Measurements from ENCODE around the gene KIF3C. TPM values are rescaled to one million over a fixed set of nuclear protein-coding genes. Genes with fewer than 3 reads are reported as not detected.

The KIF3C gene
- total and polyA plus RNA-seq, 2 donors (not counting 1 experiment from before 2014, with no cell fraction given): 9.7 to 13.0 TPM

DNA sequence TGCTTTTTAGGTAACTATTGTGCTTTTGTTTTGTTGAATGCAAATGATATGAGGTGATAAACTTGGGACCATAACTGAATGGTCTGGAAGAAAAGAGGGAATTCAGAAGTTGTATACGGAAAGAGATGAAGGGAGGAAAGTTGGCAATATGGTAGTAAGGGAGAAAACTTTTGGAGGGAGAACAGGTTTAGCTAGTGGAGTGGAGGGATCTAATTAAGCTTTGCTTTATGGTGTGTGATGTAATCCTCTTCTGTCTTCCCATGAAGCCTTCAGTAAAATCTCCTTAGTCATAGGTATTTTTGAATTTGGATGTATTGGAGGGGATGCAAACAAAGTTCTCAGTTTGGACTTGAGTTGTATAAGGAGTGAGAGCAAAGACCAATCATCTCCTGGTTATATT, 31.4 kb upstream of the KIF3C start:
- Histone ChIP-seq H3K9ac (ENCODE audit: insufficient read depth, low read length) (no peak overlapping the region), H3K27me3 (ENCODE audit: control insufficient read depth, insufficient read depth, low read length) (no peaks in the 10 kb centered on the region), H4K20me1 (ENCODE audit: control insufficient read depth, extremely low read depth, insufficient read depth, low read length) (no peaks in the 10 kb centered on the region), H3K4me1 (ENCODE audit: control insufficient read depth, extremely low read depth, insufficient read depth, low read length) (peaks cover 26% of the 10 kb centered on the region), H3K4me2 (ENCODE audit: extremely low read depth, insufficient read depth, low read length) (no peak overlapping the region), H3K79me2 (ENCODE audit: control insufficient read depth, insufficient read depth, low read length) (no peaks in the 10 kb centered on the region), H3K4me3 (replicated peaks in 1 of 4; ENCODE audit: control extremely low read depth in 1 of 4, insufficient read depth in 1 of 4, low read depth in 3 of 4, low read length in 4 of 4) (no peak overlapping the region), H3K27ac (ENCODE audit: insufficient read depth, low read length) (no peak overlapping the region), H2AFZ (ENCODE audit: low read length) (no peak overlapping the region), H3K36me3 (ENCODE audit: control insufficient read depth, insufficient read depth, low read length) (no peaks in the 10 kb centered on the region), H3K9me3 (ENCODE audit: control insufficient read depth, insufficient read depth, low read depth, low read length) (no peaks in the 10 kb centered on the region)
- TF ChIP-seq EZH2 (IDR thresholded peaks at IDR 0.05; ENCODE audit: low read length, missing control alignments): no peak
- TF ChIP-seq, protein P1, sequence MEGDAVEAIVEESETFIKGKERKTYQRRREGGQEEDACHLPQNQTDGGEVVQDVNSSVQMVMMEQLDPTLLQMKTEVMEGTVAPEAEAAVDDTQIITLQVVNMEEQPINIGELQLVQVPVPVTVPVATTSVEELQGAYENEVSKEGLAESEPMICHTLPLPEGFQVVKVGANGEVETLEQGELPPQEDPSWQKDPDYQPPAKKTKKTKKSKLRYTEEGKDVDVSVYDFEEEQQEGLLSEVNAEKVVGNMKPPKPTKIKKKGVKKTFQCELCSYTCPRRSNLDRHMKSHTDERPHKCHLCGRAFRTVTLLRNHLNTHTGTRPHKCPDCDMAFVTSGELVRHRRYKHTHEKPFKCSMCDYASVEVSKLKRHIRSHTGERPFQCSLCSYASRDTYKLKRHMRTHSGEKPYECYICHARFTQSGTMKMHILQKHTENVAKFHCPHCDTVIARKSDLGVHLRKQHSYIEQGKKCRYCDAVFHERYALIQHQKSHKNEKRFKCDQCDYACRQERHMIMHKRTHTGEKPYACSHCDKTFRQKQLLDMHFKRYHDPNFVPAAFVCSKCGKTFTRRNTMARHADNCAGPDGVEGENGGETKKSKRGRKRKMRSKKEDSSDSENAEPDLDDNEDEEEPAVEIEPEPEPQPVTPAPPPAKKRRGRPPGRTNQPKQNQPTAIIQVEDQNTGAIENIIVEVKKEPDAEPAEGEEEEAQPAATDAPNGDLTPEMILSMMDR (conservative IDR thresholded peaks at IDR 0.05 in 1 of 2, IDR thresholded peaks at IDR 0.05 in 1 of 2; ENCODE audit: low read depth in 1 of 2, low read length in 2 of 2): no peak
- no peak for DNase-seq (ENCODE audit: low read depth in 2 of 2)

DNA sequence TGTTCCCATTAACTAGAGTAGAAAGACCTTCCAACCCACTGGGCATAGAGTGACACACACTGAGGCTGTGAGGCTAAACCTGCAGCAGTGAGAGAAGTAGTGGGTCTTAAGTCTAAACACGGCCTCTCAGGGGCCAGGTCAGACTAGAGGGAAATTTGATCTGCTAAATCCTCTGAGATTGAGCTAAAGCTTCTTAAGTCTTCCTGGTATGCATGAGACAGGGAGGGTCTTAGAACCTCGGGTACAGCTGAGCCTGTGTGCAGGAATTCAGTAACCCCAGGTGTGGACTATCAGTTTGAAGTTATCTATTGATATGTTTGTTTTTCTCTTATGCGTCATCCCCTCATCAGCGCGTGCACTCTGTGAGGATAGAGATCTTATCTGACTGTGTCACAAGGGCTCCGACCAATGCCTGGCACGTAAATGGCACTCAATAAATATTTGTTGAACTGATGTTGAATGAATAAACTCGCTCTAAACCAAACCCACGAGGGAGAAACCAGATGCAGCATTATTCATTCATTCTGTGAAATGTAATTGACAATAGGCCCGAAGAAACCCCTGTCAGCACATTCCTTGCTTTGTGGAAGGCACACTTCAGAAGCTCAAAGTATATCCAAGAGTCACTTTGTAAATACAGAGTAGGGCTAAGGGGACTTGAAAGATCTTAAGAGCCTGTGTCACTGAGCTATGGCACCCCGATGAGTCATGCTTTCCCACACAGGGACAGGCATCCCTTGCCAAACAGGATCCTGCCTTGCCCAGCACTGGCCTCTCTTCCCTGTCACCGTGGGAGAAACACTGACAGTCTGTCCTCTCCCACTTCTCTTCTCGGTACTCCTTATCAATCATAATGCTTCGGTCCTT, 29.9 kb upstream of the KIF3C start:
- TF ChIP-seq EZH2 (IDR thresholded peaks at IDR 0.05; ENCODE audit: low read length, missing control alignments): no peak
- TF ChIP-seq, protein P1 (conservative IDR thresholded peaks at IDR 0.05 in 1 of 2, IDR thresholded peaks at IDR 0.05 in 1 of 2; ENCODE audit: low read depth in 1 of 2, low read length in 2 of 2): no peak
- no peaks in the 10 kb centered on the region for H4K20me1 ChIP-seq (ENCODE audit: control insufficient read depth, extremely low read depth, insufficient read depth, low read length)
- H3K9ac ChIP-seq (ENCODE audit: insufficient read depth, low read length): no peak overlapping the region
- H2AFZ ChIP-seq (ENCODE audit: low read length): peak overlapping the region; percentile 15
- H3K36me3 ChIP-seq (ENCODE audit: control insufficient read depth, insufficient read depth, low read length): no peaks in the 10 kb centered on the region
- H3K4me2 ChIP-seq (ENCODE audit: extremely low read depth, insufficient read depth, low read length): peak overlapping the region; percentile 19
- DNase-seq (ENCODE audit: low read depth in 2 of 2): peak; percentile 66 to 69
- H3K4me1 ChIP-seq (ENCODE audit: control insufficient read depth, extremely low read depth, insufficient read depth, low read length): peaks cover 16% of the 10 kb centered on the region
- no peaks in the 10 kb centered on the region for H3K27me3 ChIP-seq (ENCODE audit: control insufficient read depth, insufficient read depth, low read length)
- no peaks in the 10 kb centered on the region for H3K9me3 ChIP-seq (ENCODE audit: control insufficient read depth, insufficient read depth, low read depth, low read length)
- H3K79me2 ChIP-seq (ENCODE audit: control insufficient read depth, insufficient read depth, low read length): no peaks in the 10 kb centered on the region
- H3K27ac ChIP-seq (ENCODE audit: insufficient read depth, low read length): no peak overlapping the region
- H3K4me3 ChIP-seq (replicated peaks in 1 of 4; ENCODE audit: control extremely low read depth in 1 of 4, insufficient read depth in 1 of 4, low read depth in 3 of 4, low read length in 4 of 4): no peak overlapping the region

DNA sequence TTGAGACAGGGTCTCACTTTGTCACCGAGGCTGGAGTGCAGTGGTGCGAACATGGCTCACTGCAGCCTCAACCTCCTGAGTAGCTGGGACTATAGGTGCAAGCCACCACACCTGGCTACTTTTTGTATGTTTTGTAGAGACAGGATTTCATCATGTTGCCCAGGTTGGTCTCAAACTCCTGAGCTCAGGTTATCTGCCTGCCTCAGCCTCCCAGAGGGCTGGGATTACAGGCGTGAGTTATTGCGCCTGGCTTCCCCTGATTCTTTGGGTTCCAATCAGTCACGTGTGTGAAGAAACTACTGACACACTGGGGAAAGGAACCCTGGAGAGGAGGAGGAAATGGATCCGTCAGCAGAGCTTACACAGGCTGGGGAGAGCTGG, 29.3 kb upstream of the KIF3C start:
- H3K27me3 ChIP-seq (ENCODE audit: control insufficient read depth, insufficient read depth, low read length): no peaks in the 10 kb centered on the region
- H3K27ac ChIP-seq (ENCODE audit: insufficient read depth, low read length): no peak overlapping the region
- no peaks in the 10 kb centered on the region for H3K36me3 ChIP-seq (ENCODE audit: control insufficient read depth, insufficient read depth, low read length)
- TF ChIP-seq, protein P1 (conservative IDR thresholded peaks at IDR 0.05 in 1 of 2, IDR thresholded peaks at IDR 0.05 in 1 of 2; ENCODE audit: low read depth in 1 of 2, low read length in 2 of 2): no peak
- no peak for TF ChIP-seq EZH2 (IDR thresholded peaks at IDR 0.05; ENCODE audit: low read length, missing control alignments)
- no peaks in the 10 kb centered on the region for H3K79me2 ChIP-seq (ENCODE audit: control insufficient read depth, insufficient read depth, low read length)
- peaks cover 15% of the 10 kb centered on the region for H3K4me1 ChIP-seq (ENCODE audit: control insufficient read depth, extremely low read depth, insufficient read depth, low read length)
- no peaks in the 10 kb centered on the region for H3K9me3 ChIP-seq (ENCODE audit: control insufficient read depth, insufficient read depth, low read depth, low read length)
- H3K9ac ChIP-seq (ENCODE audit: insufficient read depth, low read length): no peak overlapping the region
- no peak for DNase-seq (ENCODE audit: low read depth in 2 of 2)
- no peak overlapping the region for H3K4me2 ChIP-seq (ENCODE audit: extremely low read depth, insufficient read depth, low read length)
- no peak overlapping the region for H3K4me3 ChIP-seq (replicated peaks in 1 of 4; ENCODE audit: control extremely low read depth in 1 of 4, insufficient read depth in 1 of 4, low read depth in 3 of 4, low read length in 4 of 4)
- no peak overlapping the region for H2AFZ ChIP-seq (ENCODE audit: low read length)
- H4K20me1 ChIP-seq (ENCODE audit: control insufficient read depth, extremely low read depth, insufficient read depth, low read length): no peaks in the 10 kb centered on the region

All from fibroblast of lung (primary cell).